HG03571 (cell line): Measurements from ENCODE around the gene CFAP43.

Source experiments
- ATAC-seq: cut with Tn5 transposase; IDR thresholded peaks from one replicate; pipeline ENCODE4 v1.9.1; 2021; ENCODE audit not compliant: unreplicated experiment

CFAP43 gene

GRCh38 chr10:104142081-104142480 lies 90.1 kb downstream of the CFAP43 start:
- ATAC-seq = no peak

DNA sequence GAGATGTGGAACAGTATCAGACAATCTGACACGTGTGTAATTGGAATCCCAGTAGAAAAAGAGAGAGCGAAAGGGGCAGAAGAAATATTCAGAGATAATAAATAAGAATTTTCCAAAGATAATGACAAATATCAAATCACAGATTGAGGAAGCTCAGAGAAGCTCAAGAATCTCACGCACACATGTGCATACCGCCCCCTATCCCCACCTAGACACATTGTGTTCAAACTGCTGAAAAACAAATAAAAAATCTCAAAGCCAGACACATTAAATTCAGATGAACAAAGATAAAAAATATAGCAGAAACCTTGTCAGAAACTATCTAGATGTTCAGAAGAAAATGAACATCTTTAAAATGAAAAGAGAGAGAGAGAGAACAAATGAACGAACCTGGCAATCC lies 92.9 kb downstream of the CFAP43 start:
- no peak for ATAC-seq

- ATAC-seq = no peak
Observed at GRCh38 chr10:104138131-104138530, 94.0 kb downstream of the CFAP43 start.

DNA sequence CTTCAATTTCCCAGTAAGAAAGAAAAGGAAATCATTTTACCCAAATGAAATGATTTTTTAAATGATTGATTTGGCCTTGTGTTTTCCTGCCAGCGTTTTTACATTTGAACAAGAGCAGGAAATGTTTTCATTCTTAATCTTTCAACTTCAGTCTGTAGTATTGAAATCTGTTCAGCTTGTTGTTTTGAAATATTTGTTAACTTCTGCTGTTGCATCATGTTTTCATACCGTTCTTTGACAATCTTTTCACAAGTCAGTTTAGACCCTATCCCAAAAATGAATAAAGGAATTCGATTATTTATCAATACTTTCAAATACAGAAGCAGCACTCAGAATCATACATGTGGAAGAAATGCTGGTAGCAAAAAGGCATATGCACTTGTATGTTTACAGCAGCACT lies 102.1 kb downstream of the CFAP43 start:
- ATAC-seq = no peak

DNA sequence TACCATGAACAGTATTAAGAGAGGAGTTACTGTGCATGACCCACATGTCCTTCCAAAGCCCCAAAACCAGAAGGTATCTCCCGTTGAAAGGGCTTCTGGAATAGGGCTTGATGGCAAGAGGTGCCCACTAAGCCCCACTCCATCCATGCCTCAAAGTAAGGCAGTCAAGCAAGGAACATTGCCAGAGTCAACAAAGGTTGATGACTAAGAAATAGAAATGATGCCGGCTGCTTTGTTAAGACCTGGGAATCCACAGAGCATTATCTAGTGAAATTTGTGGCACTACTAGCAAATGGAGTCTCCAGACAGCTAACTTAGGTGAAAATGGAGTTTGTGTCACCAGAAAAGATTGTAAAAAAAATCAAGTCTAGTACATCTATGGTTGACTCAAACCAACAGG lies 104.0 kb downstream of the CFAP43 start:
- no peak for ATAC-seq

GRCh38 chr10:104127411-104127810 lies 104.8 kb downstream of the CFAP43 start:
- no peak for ATAC-seq

DNA sequence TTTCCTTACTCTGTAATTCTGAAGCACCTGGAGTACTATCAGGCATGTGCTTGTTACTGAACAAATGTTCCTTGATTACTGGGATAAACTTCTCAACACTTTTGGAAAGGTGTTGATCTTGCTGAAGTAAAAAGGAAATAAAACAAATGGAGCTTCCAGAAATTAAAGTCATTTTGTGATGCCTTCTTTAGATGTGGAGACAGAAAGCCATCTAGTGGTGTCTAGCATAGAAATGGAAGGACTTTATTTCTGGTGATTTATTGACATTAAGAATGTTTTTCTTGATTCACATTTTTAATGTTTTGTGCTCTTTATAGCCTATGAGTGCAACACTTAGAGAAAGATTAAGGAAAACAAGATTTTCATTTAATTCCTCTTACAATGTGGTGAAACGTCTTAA lies 108.8 kb downstream of the CFAP43 start:
- ATAC-seq = no peak

DNA sequence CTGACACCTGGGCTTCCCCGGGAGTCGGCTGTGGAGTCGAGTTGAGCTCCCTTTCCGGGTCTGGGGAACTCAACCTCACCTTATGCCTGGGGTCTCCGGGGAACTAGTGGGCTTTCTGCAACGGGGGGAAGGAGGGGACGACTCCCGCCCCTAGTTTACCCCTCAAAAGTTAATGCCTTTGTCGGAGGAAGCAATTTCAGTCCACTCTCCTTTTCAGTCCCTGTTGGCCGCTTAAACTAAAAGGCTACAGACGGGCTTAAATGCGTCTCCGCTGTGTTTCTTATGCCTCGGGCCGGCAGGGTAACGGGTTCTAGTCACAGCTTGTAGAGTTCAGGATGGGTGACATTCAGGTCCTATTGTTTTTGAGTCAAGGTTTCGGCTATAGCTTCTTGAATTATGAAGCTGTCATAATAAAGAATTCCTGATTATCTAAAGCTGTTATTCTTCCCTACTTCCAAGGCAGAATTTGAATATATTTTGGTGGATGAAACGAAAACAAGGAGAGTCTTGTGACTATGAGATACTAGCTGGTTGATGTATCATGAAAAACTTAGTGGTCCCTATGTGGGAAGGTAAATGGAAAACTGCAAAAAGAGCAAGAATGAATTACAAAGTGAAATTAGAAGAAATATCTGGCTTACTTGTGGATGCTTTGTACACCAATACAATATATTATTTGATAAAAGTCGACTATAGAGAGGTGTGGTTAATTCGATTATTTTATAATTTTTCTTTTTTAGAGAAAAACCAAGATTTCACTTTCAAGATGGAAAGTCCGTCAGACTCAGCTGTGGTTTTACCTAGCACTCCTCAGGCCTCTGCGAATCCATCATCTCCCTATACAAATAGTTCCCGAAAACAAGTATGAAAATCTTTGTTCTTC lies 109.7 kb downstream of the CFAP43 start:
- peak; percentile 6 for ATAC-seq

GRCh38 chr10:104121485-104122224 lies 110.5 kb downstream of the CFAP43 start, which contains the start of gene SFR1:
SFR1 (plus strand) TSS chr10:104122171; CDS start chr10:104122184, 13 bp downstream.
- ATAC-seq = peak; percentile 90

DNA sequence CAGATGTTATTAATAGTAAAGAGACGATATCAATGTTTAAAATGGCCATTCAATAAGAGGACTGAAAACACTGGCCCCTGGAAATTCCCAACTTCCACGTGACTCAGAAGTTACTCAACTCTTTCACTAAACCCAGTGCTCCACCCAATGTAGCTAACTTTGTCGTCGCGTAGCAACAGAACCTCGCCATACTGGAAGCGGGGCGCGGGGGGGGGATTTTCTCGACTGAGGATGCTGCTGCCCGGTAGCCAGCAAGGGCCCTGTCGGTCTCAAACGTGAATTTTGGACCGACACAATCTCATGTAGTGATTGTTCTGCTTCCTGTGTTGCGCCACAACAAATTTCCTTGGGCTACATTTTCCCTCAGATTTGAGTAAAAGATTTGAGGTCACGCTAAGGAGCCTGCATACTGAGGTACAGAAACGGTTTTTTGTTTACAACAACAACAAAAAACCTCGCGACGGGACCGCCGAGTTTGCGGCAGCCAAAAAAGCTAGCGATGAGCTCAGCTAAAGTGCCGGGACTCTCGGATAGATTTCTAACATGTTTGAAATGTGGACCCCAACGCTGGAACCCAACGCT lies 111.2 kb downstream of the CFAP43 start:
- ATAC-seq = no peak

DNA sequence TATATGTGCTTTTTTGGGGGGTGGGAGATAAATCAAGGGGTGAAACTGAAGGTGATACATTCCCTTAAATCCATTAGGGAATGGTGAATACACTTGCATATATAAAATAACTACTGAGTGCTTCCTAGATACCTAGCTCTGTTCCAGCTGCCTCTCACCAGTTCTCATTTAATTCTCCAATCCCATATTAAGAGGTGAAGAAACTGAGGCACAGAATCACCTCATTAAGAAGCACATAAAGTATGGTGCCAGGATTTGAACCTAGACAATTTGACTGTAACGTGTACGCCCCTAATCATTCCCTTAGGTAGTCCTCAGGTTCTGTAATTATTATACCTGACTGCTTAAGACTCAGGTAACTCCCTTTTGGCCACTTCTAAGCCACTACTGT lies 111.7 kb downstream of the CFAP43 start:
- ATAC-seq = no peak

GRCh38 chr10:104119996-104120395 lies 112.2 kb downstream of the CFAP43 start:
- ATAC-seq = no peak

DNA sequence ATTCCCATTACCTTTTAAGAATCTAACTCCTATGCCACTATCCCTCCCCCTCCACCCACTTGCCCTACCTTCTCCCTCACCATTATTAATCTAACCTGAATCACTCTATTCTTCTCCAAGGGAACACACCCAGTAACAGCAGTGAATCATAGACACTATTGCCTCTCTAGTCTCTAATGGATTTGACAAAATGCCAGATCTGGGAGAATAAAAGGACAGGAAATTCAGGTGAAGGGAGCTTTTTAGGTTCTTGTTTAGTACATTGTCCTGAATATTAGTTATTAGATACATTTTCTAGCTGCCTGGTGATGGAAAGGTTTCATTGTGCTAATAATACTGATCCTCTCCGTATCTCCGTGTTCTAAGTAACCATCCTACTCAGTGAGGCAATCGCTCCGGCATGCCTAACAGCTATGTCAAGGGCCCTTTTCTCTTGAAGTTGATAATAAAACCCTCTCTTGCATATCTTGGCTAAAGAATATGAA lies 114.3 kb downstream of the CFAP43 start:
- ATAC-seq = no peak

- no peak for ATAC-seq
Observed at GRCh38 chr10:104113376-104113956, 118.7 kb downstream of the CFAP43 start.

DNA sequence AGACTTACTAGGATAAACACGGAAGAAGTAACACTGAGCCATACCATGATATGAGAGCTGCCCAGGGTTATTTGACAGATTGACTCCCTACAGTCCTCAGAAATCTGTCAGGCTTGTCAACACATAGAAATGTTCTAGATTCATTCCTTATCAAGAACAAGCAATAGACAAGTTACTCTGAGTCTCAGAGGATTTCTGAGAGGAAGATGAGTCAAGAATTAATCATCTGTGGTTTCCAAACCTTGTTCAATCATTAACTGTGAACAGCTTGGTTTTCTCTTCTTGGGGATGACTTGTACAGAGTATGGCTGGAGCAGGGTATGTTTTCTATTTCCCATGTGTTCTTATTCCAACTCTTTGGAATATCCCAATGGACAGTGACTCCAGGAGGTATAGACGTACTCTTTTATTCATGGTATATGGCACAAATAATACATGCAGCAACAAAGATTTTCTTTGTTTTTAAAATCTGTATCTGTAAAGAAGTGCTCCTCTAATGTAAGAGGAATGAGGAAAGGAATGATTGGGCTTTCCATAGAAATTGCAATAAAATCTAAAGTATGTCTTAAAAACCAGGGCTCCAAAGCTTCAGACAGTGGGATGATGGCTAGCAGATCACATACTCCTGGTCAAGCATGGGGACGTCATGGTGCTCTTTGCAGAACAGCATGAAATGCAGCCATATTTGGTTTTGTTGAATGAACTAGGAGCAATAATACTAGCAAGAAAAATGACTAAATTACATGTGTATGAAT lies 122.1 kb downstream of the CFAP43 start:
- ATAC-seq = peak; percentile 95

DNA sequence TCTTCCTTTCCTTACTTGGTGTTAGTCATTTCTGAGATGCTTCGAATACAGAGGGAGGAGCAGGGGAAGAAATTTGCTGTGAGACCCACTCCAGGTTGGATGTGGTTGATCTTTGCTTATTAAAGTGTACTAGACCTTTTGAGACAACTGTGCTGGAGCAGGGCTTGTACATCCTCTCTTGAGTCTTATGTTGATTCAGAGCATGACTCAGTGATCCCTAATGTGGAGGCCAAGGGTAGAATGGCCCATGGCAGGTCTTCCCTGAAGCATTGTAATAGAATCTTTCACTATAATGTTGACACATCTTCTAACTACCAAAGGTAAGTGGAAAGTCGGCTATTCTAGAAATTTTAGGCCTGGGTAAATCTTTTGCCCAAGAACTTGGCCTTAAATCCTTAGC lies 127.2 kb downstream of the CFAP43 start:
- ATAC-seq = no peak

GRCh38 chr10:104104418-104104817 lies 127.7 kb downstream of the CFAP43 start:
- no peak for ATAC-seq

- ATAC-seq = no peak
Observed at GRCh38 chr10:104103956-104104355, 128.2 kb downstream of the CFAP43 start.

- no peak for ATAC-seq
Observed at GRCh38 chr10:104101902-104102301, 130.3 kb downstream of the CFAP43 start.

- no peak for ATAC-seq
Observed at GRCh38 chr10:104100795-104101194, 131.4 kb downstream of the CFAP43 start.

DNA sequence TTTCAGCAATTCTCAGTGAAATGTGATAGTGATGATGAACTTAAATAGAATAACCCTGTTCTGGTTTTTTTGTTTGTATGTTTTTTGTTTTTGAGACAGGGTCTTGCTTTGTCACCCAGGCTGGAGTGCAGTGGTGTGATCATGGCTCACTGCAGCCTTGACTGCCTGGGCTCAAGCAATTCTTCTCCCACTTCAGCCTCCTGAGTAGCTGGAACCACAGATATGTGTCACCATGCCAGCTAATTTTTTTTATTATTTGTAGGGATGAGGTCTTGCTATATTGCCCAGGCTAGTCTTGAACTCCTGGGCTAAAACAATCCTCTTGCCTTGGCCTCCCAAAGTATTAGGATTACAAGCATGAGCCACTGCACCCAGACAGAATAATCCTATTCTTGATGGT lies 132.2 kb downstream of the CFAP43 start:
- no peak for ATAC-seq
